Vagina (tissue), 2 donors: ENCODE measurements around the gene P3H2.

ENCODE experiments used
- POLR2A ChIP-seq, 2 donors: fragments of 450-650 bp; IDR thresholded peaks; one replicate each; pipeline ENCODE4 v1.6.1; 2017; ENCODE audit warnings: antibody characterized with exemption in 2 of 2, mild to moderate bottlenecking in 2 of 2, moderate library complexity in 2 of 2
- POLR2AphosphoS5 ChIP-seq, 2 donors: sonication (generic); formaldehyde crosslinking; IDR thresholded peaks; one replicate each; pipeline ENCODE4 v1.9.0; 2017; ENCODE audit warnings: antibody characterized with exemption in 2 of 2, mild to moderate bottlenecking in 2 of 2, low read depth in 1 of 2; ENCODE audit not compliant: insufficient read depth in 1 of 2
- TF ChIP-seq, protein P1 (sequence below), 3 experiments: fragments of 450-650 bp in 2 of 3; fragments of 200-600 bp in 1 of 3; sonication (generic) in 1 of 3; IDR thresholded peaks; one replicate each; pipeline ENCODE4 v1.5.1; 2017 to 2019; ENCODE audit warnings: antibody characterized with exemption in 3 of 3, mild to moderate bottlenecking in 2 of 3, moderate library complexity in 2 of 3

DNA sequence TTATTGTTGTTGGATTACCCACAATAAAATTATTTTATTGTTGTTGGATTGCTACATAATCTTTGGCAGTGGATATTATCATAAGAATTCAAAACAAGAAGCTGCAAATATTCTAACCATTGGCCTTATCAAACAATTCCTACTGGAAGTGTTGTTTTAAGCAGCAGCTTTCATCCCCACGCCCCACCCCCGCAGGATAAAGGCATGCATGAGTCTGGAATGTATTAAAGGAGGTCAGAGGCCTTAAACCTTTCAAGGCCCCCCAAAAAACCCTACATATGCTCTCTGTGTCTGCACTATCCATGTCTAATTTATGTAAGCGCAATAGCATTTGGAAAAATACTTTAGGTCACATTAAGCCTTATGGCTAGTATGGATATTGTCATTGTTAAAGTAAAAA lies 23.1 kb downstream of the P3H2 start:
- TF ChIP-seq, protein P1, sequence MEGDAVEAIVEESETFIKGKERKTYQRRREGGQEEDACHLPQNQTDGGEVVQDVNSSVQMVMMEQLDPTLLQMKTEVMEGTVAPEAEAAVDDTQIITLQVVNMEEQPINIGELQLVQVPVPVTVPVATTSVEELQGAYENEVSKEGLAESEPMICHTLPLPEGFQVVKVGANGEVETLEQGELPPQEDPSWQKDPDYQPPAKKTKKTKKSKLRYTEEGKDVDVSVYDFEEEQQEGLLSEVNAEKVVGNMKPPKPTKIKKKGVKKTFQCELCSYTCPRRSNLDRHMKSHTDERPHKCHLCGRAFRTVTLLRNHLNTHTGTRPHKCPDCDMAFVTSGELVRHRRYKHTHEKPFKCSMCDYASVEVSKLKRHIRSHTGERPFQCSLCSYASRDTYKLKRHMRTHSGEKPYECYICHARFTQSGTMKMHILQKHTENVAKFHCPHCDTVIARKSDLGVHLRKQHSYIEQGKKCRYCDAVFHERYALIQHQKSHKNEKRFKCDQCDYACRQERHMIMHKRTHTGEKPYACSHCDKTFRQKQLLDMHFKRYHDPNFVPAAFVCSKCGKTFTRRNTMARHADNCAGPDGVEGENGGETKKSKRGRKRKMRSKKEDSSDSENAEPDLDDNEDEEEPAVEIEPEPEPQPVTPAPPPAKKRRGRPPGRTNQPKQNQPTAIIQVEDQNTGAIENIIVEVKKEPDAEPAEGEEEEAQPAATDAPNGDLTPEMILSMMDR (IDR thresholded peaks at IDR 0.05): no peak
- TF ChIP-seq POLR2AphosphoS5 (IDR thresholded peaks at IDR 0.05; ENCODE audit: insufficient read depth in 1 of 2, low read depth in 1 of 2): no peak
- TF ChIP-seq POLR2A (IDR thresholded peaks at IDR 0.05): no peak
